HFFc6 (cell line): ENCODE data around the gene DNAH6. TPM values are rescaled to one million over a fixed set of nuclear protein-coding genes. Genes with fewer than 3 reads are reported as not detected.

ENCODE experiments used
- DNase-seq: peaks from one replicate; pipeline ENCODE4 v3.0.0-alpha.2; 2018
- H3K27ac Mint-ChIP-seq: 2 replicates; pipeline ENCODE4 v1.8.0; 2020; ENCODE audit warnings: mild to moderate bottlenecking, mixed read lengths
- H3K27me3 Mint-ChIP-seq: 2 replicates; pipeline ENCODE4 v1.8.0; 2021; ENCODE audit warnings: mild to moderate bottlenecking, moderate library complexity, mixed read lengths; ENCODE audit not compliant: insufficient read depth
- H3K36me3 Mint-ChIP-seq: 2 replicates; pipeline ENCODE4 v1.8.0; 2021; ENCODE audit warnings: low read depth, mixed read lengths
- H3K4me1 Mint-ChIP-seq: 2 replicates; pipeline ENCODE4 v1.8.0; 2020; ENCODE audit warnings: low read depth, mixed read lengths
- H3K4me3 Mint-ChIP-seq: 2 replicates; pipeline ENCODE4 v1.8.0; 2020; ENCODE audit warnings: mild to moderate bottlenecking, moderate library complexity, mixed read lengths
- H3K9me3 Mint-ChIP-seq: 2 replicates; pipeline ENCODE4 v1.8.0; 2020; ENCODE audit warnings: mild to moderate bottlenecking, mixed read lengths
- CTCF ChIP-seq: fragments of 200-600 bp; sonication (generic); IDR thresholded peaks from 2 replicates; pipeline ENCODE4 v1.5.0; 2021; ENCODE audit warnings: antibody characterized with exemption, mild to moderate bottlenecking
- total RNA-seq, 6 experiments: library from RNA; stranded (reverse); fragmentation: NEBNext Ultra II Directional; extraction: Animal tissue kit (Norgen Biotek cat#: 25700); gene quantifications; 2 replicates in 1 of 6; 3 replicates in 5 of 6; pipeline ENCODE4 v1.2.3, GENCODE V29; 2021

The DNAH6 gene
- total RNA-seq, 6 experiments from 2014 or later, result 0.05 to 0.46 (median 0.05) TPM; not detected in 1

- Mint-ChIP-seq H3K27ac (no peak overlapping the region), H3K9me3 (no peaks in the 10 kb centered on the region), H3K36me3 (no peaks in the 10 kb centered on the region), H3K27me3 (peaks cover 2% of the 10 kb centered on the region; the same call in 1 of the 2 replicates), H3K4me3 (no peak overlapping the region), H3K4me1 (peaks cover 27% of the 10 kb centered on the region)
- TF ChIP-seq CTCF, result no peak
- DNase-seq, result no peak
These were observed 300.2 kb downstream of the DNAH6 start for GRCh38 chr2:84816426-84817026.

DNA sequence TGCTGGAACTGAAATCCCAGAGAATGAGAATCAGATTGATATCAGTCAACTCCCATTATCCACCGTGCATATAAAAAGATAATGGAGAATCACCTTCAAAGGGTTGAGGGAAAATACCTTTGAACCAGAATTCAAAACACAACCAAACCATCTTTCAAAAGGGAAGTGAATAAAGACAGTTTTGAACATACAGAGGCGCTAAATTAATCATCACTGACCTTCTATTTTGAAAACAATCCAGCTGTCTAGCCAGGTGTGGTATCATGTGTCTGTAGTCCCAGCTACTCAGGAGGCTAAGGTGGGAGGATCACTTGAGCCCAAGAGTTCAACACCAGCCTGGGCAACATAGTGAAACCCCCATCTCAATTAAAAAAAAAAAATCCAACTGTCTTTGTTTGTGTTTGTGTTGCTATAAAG, 300.9 kb downstream of the DNAH6 start:
- peaks cover 27% of the 10 kb centered on the region for H3K4me1 Mint-ChIP-seq
- no peaks in the 10 kb centered on the region for H3K36me3 Mint-ChIP-seq
- H3K4me3 Mint-ChIP-seq, result no peak overlapping the region
- no peak for TF ChIP-seq CTCF
- no peaks in the 10 kb centered on the region for H3K9me3 Mint-ChIP-seq
- H3K27ac Mint-ChIP-seq, result no peak overlapping the region
- H3K27me3 Mint-ChIP-seq, result peaks cover 2% of the 10 kb centered on the region; the same call in 1 of the 2 replicates
- no peak for DNase-seq

DNA sequence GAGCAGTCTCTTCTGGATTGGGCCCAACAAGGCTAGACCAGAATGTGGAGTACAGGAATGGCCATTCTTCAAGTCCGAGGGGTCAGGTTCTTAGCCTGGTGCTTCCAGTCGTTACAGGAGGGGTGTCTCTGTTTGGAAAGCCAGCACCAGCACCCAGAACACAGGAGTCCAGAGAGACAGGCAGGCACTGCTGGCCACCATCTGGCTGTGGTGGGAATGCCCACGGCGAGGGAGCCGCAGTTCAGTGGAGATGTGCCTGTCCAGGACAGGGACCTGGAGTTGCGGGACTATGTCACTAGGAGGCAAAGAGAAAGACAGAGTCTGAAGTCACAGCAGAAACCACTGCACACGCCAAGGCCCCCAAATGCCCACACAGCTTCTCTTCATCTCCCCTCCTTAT, 305.5 kb downstream of the DNAH6 start:
- DNase-seq, result no peak
- no peak overlapping the region for H3K4me3 Mint-ChIP-seq
- no peak for TF ChIP-seq CTCF
- H3K27me3 Mint-ChIP-seq, result no peaks in the 10 kb centered on the region; the same call in 1 of the 2 replicates
- H3K36me3 Mint-ChIP-seq, result no peaks in the 10 kb centered on the region
- no peaks in the 10 kb centered on the region; the same call in 1 of the 2 replicates for H3K4me1 Mint-ChIP-seq
- H3K9me3 Mint-ChIP-seq, result no peaks in the 10 kb centered on the region
- H3K27ac Mint-ChIP-seq, result no peak overlapping the region

DNA sequence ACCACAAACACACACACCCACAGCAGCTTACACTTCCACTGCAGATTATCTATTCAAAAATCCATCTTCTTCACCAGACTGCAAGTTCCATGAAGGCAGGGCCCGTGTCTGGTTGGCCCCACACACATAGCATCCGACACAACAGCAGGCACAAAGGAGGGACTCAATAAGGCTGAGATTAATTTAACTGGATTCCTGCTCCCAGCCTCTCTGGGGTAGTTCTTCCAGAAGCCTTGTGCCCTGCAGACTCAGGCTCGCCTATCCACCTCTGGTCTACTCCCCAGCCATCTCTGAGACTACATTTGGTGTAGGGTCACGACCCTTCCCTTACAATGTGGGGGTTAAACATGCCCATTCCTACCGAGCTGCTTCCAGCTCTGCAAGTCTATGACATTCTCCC, 306.9 kb downstream of the DNAH6 start:
- no peak overlapping the region for H3K27ac Mint-ChIP-seq
- H3K27me3 Mint-ChIP-seq, result no peaks in the 10 kb centered on the region; the same call in 1 of the 2 replicates
- no peak overlapping the region for H3K4me3 Mint-ChIP-seq
- no peaks in the 10 kb centered on the region for H3K4me1 Mint-ChIP-seq
- H3K9me3 Mint-ChIP-seq, result no peaks in the 10 kb centered on the region
- no peak for DNase-seq
- no peak for TF ChIP-seq CTCF
- no peaks in the 10 kb centered on the region for H3K36me3 Mint-ChIP-seq

GRCh38 chr2:84823788-84824187, 307.5 kb downstream of the DNAH6 start:
- Mint-ChIP-seq H3K27me3 (no peaks in the 10 kb centered on the region; the same call in 1 of the 2 replicates), H3K27ac (no peak overlapping the region), H3K4me3 (no peak overlapping the region), H3K4me1 (no peaks in the 10 kb centered on the region), H3K9me3 (no peaks in the 10 kb centered on the region), H3K36me3 (no peaks in the 10 kb centered on the region)
- no peak for TF ChIP-seq CTCF
- DNase-seq, result no peak
